HG03558 (cell line): ENCODE measurements around the gene PTGDR.

Experiments used
- ATAC-seq: cut with Tn5 transposase; IDR thresholded peaks from one replicate; pipeline ENCODE4 v1.9.1; 2021; ENCODE audit warnings: moderate number of reproducible peaks; ENCODE audit not compliant: unreplicated experiment; ENCODE audit errors: extremely low read depth

PTGDR gene

GRCh38 chr14:52262600-52262999, 4.9 kb upstream of the PTGDR start:
- no peak for ATAC-seq

GRCh38 chr14:52263190-52263589, 4.3 kb upstream of the PTGDR start:
- no peak for ATAC-seq

GRCh38 chr14:52265253-52265652, 2.2 kb upstream of the PTGDR start:
- ATAC-seq, result no peak

- no peak for ATAC-seq
These were observed 1.3 kb upstream of the PTGDR start for GRCh38 chr14:52266179-52266578.

GRCh38 chr14:52266782-52267181, 716 bp upstream of the PTGDR start:
- no peak for ATAC-seq

DNA sequence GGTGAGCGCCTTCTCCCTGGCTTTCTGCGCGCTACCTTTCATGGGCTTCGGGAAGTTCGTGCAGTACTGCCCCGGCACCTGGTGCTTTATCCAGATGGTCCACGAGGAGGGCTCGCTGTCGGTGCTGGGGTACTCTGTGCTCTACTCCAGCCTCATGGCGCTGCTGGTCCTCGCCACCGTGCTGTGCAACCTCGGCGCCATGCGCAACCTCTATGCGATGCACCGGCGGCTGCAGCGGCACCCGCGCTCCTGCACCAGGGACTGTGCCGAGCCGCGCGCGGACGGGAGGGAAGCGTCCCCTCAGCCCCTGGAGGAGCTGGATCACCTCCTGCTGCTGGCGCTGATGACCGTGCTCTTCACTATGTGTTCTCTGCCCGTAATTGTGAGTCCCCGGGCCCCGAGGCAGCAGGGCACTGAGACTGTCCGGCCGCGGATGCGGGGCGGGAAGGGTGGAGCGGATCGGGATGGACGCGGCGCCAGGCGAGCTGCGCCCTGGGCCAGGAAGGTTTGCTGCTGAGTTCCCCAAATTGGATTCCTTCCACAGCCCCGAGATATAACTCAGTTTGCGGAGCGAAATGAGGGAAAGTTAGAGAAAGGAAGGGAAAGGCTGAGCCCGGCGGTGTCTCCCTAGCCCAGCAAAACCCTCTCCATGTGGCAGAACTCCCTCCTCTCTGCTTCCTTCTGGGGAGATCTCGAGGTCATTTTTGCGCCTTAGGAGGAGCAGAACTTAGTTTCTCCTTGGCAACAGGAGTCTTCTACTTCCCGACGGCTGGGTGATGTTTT, 972 bp downstream of the PTGDR start:
- ATAC-seq, result no peak

DNA sequence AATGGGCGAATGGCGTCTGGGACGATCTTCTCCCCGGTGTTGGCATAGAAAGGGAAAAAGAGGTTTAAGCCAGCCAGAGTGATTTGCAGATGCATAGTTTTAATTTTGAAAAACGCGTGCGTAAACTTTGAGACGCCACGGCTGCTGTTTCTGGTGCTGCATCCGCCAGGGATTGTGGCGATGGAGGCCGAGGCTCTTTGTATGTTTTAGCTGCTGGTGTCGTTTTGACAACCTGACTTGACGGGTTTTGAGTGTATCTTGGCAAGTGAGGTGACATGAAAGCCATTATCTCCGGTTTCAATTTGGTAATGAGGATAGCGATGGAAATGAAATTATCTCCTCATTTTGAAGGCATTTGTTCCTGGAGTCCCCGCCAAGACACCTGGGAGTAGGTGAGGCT, 1.6 kb downstream of the PTGDR start:
- ATAC-seq, result no peak

GRCh38 chr14:52269982-52270381, 2.5 kb downstream of the PTGDR start:
- ATAC-seq, result no peak

GRCh38 chr14:52271538-52271937, 4.0 kb downstream of the PTGDR start:
- ATAC-seq, result no peak

GRCh38 chr14:52272375-52272774, 4.9 kb downstream of the PTGDR start:
- ATAC-seq, result no peak

- no peak for ATAC-seq
These were observed 7.9 kb downstream of the PTGDR start for GRCh38 chr14:52275372-52275771.

- ATAC-seq, result no peak
These were observed 10.1 kb downstream of the PTGDR start for GRCh38 chr14:52277552-52277951.

GRCh38 chr14:52279408-52279807, 11.9 kb downstream of the PTGDR start:
- no peak for ATAC-seq

DNA sequence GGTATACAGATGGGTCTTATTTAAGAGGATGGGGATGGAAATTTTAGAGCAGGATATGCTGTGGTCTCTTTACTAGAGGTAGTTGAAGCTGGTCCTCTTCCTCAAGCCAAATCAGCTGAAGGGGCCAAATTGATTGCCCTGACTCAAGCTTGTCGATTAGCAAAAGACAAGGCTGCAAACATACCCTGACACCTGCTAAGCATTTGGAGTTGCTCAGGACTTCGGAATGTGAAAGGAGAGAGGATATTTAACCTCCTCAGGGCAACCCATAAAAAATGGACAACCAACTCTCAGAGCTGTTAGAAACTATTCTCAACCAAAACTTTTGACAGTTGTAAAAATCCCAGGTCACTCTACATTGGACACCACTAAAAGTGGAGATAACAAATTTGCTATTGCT, 15.6 kb downstream of the PTGDR start:
- no peak for ATAC-seq

- no peak for ATAC-seq
These were observed 19.5 kb downstream of the PTGDR start for GRCh38 chr14:52286661-52287649.

DNA sequence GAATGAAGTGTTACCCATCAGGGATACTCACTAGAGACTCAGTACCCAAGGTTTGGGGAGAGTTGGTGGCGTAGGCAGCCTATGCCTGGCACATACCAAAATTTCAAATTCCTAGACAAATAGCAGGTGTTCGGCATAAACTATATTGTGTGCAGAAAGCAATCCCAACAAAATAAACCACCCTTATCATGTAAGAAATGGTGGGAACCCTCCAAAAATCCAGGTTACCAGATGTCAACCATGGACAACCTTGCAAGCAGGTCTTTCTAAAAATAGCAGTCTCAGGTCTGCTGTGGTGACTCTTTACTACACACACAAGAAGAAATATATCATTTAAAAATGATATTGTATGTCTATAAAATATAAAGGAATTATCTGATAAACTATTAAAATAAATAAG, 28.9 kb downstream of the PTGDR start:
- no peak for ATAC-seq

DNA sequence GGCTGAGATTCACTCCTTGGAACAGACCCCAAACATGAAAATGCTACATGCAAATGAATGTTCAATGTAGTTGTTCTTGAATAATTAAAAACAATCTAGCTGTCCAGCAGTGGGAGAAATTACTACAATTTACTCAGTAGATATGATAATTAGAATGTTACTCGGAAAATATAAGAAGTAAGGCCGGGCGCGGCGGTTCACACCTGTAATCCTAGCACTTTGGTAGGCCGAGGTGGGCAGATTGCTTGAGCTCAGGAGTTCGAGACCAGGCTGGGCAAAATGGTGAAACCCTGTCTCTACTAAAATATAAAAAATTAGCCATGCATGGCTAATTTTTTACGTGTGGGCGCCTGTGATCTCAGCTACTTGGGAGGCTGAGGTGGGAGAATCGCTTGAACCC, 31.3 kb downstream of the PTGDR start:
- ATAC-seq, result no peak

GRCh38 chr14:52299692-52300278, 32.3 kb downstream of the PTGDR start:
- no peak for ATAC-seq

- ATAC-seq, result no peak
These were observed 35.7 kb downstream of the PTGDR start for GRCh38 chr14:52303236-52303635.

DNA sequence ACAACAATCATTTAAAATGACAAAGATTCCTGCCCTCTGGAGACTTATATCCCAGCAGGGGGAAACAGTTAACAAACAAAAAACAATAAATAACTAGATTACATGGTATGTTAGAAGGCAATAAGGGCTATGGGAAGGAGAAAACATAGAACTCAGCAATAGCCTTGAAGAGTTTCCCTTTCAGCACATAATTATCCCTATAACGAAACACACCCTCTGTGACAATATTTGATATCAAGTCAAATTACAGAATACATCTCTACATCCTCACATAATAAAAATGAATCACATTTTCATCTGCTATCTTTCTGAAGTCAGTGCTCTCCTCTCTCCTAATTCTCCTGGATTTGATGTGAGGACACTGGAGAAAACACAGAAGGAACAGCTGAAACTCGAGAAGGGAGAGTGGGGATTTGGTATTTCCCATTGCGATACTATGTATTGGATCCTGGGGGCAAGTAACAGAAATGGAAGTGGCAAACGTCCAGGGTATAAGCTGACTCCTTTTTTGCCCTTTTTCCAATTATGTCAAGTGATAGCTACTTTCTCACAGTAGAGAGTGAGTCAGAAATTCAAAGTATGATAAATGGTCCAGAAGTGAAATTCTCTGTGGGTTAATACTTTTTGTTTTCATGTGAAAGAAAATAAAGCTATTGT, 36.9 kb downstream of the PTGDR start:
- no peak for ATAC-seq
